Measurements from ENCODE around the gene ZDHHC20. TPM values are rescaled to one million over a fixed set of nuclear protein-coding genes. Genes with fewer than 3 reads are reported as not detected.

Gene ZDHHC20
- total RNA-seq, 4 donors from 2014 or later = 20.7 to 161 (median 61.9) TPM

- H3K4me1 ChIP-seq = no peaks in the 10 kb centered on the region
- H3K27ac ChIP-seq = no peak overlapping the region
- no peaks in the 10 kb centered on the region for H3K27me3 ChIP-seq
- H3K4me3 ChIP-seq = no peak overlapping the region
- DNase-seq = no peak
- no peaks in the 10 kb centered on the region for H3K36me3 ChIP-seq
- H3K9me3 ChIP-seq = no peaks in the 10 kb centered on the region
- no peak for TF ChIP-seq POLR2A (IDR thresholded peaks at IDR 0.05)
- no peak for TF ChIP-seq CTCF (IDR thresholded peaks at IDR 0.05)
- intact Hi-C loops (cut with DNase I; ENCODE audit: low total_unique reads) = no loop called here
Measured at GRCh38 chr13:21445759-21446158, 13.3 kb downstream of the ZDHHC20 start.

- TF ChIP-seq POLR2A (IDR thresholded peaks at IDR 0.05) (no peak), CTCF (IDR thresholded peaks at IDR 0.05) (no peak)
- no peaks in the 10 kb centered on the region for H3K4me1 ChIP-seq
Measured at GRCh38 chr13:21443171-21443570, 15.9 kb downstream of the ZDHHC20 start.

GRCh38 chr13:21436582-21436981 lies 22.5 kb downstream of the ZDHHC20 start:
- Histone ChIP-seq H3K27ac (peak overlapping the region; percentile 19 to 70), H3K4me1 (no peaks in the 10 kb centered on the region), H3K36me3 (no peaks in the 10 kb centered on the region), H3K9me3 (peaks cover 0 to 9% of the 10 kb centered on the region in 2 donors), H3K27me3 (no peaks in the 10 kb centered on the region), H3K4me3 (no peak overlapping the region)
- no peak for DNase-seq
- TF ChIP-seq CTCF (IDR thresholded peaks at IDR 0.05) = no peak
- TF ChIP-seq POLR2A (IDR thresholded peaks at IDR 0.05) = no peak
- intact Hi-C loops (cut with DNase I; ENCODE audit: low total_unique reads) = no loop called here

More at GRCh38 chr13:21443171-21443570, 15.9 kb downstream of the ZDHHC20 start:
- intact Hi-C loops (cut with DNase I; ENCODE audit: low total_unique reads) = no loop called here
- no peak overlapping the region for H3K27ac ChIP-seq
- H3K9me3 ChIP-seq = peaks cover 0 to 1% of the 10 kb centered on the region in 2 donors
- no peak for DNase-seq
- H3K27me3 ChIP-seq = no peaks in the 10 kb centered on the region
- no peak overlapping the region for H3K4me3 ChIP-seq
- H3K36me3 ChIP-seq = no peaks in the 10 kb centered on the region

GRCh38 chr13:21435687-21436151 lies 23.4 kb downstream of the ZDHHC20 start:
- H3K36me3 ChIP-seq = no peaks in the 10 kb centered on the region
- no peaks in the 10 kb centered on the region for H3K27me3 ChIP-seq
- DNase-seq = peak; percentile 16 to 51
- no peaks in the 10 kb centered on the region for H3K4me1 ChIP-seq
- intact Hi-C loops (cut with DNase I; ENCODE audit: low total_unique reads) = no loop called here
- TF ChIP-seq CTCF (IDR thresholded peaks at IDR 0.05) (no peak), POLR2A (IDR thresholded peaks at IDR 0.05) (peak in 1 of 2 donors; percentile 28)
- H3K4me3 ChIP-seq = no peak overlapping the region
- peak overlapping the region in 1 of 2 donors; percentile 70 for H3K27ac ChIP-seq
- peaks cover 0 to 9% of the 10 kb centered on the region in 2 donors for H3K9me3 ChIP-seq

GRCh38 chr13:21435231-21435630 lies 23.9 kb downstream of the ZDHHC20 start:
- Histone ChIP-seq H3K9me3 (peaks cover 0 to 10% of the 10 kb centered on the region in 2 donors), H3K27me3 (no peaks in the 10 kb centered on the region), H3K36me3 (no peaks in the 10 kb centered on the region), H3K27ac (peak overlapping the region in 1 of 2 donors; percentile 70), H3K4me1 (no peaks in the 10 kb centered on the region), H3K4me3 (no peak overlapping the region)
- no peak for DNase-seq
- TF ChIP-seq CTCF (IDR thresholded peaks at IDR 0.05) = no peak
- TF ChIP-seq POLR2A (IDR thresholded peaks at IDR 0.05) = no peak
- intact Hi-C loops (cut with DNase I; ENCODE audit: low total_unique reads) = no loop called here

Measured in uterus (tissue), 4 donors.